Spleen (tissue), 7 donors: ENCODE measurements around the gene ARID5B.

Experiments
- POLR2A ChIP-seq, 3 donors: fragments of 450-650 bp; IDR thresholded peaks; one replicate each; pipeline ENCODE4 v1.5.1; 2017; ENCODE audit warnings: antibody characterized with exemption in 3 of 3, mild to moderate bottlenecking in 1 of 3
- POLR2AphosphoS5 ChIP-seq, 3 donors: sonication (generic); formaldehyde crosslinking; IDR thresholded peaks; one replicate each; pipeline ENCODE4 v1.5.1; 2017; ENCODE audit warnings: antibody characterized with exemption in 3 of 3
- TF ChIP-seq, protein P1 (sequence below), 11 experiments: fragments of 200-600 bp in 7 of 11; fragments of 450-650 bp in 4 of 11; sonication (generic) in 4 of 11; IDR thresholded peaks in 8 of 11; conservative IDR thresholded peaks in 3 of 11; 1 replicate in 7 of 11; 2 replicates in 4 of 11; pipeline versions ENCODE4 v1.4.0 to v1.8.0; 2016 to 2021; ENCODE audit warnings: antibody characterized with exemption in 11 of 11, inconsistent platforms in 4 of 11, mild to moderate bottlenecking in 1 of 11
- donor health status: DM: no; HTN: no; CAD: no; lungs with moderate emphysema.
- donor health status: DM: no; HTN: no; CAD: no.
- donor health status: DM: no; HTN: no; CAD: no.

DNA sequence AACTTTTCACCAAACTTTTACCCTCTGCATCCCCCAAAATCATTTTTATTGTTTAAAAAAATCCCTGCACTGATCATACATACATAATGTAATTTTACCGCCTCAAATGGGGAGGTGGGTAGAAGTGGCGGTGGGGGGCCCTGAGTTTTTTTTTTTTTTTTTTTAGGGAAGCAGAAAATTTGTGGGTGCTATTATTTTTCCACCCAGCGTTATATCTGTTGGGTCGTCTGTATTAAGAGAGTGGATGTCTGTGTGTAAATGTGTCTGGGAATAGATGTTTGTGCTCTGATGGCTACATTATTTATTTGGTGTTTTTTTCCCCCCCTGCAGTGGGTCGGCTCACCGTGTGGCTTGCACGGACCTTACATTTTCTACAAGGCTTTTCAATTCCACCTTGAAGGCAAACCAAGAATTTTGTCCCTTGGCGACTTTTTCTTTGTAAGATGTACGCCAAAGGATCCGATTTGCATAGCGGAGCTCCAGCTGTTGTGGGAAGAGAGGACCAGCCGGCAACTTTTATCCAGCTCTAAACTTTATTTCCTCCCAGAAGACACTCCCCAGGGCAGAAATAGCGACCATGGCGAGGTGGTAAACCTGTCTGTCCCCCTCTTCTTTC, 438 bp downstream of the ARID5B start:
- TF ChIP-seq, protein P1, sequence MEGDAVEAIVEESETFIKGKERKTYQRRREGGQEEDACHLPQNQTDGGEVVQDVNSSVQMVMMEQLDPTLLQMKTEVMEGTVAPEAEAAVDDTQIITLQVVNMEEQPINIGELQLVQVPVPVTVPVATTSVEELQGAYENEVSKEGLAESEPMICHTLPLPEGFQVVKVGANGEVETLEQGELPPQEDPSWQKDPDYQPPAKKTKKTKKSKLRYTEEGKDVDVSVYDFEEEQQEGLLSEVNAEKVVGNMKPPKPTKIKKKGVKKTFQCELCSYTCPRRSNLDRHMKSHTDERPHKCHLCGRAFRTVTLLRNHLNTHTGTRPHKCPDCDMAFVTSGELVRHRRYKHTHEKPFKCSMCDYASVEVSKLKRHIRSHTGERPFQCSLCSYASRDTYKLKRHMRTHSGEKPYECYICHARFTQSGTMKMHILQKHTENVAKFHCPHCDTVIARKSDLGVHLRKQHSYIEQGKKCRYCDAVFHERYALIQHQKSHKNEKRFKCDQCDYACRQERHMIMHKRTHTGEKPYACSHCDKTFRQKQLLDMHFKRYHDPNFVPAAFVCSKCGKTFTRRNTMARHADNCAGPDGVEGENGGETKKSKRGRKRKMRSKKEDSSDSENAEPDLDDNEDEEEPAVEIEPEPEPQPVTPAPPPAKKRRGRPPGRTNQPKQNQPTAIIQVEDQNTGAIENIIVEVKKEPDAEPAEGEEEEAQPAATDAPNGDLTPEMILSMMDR (IDR thresholded peaks at IDR 0.05 in 8 of 11, conservative IDR thresholded peaks at IDR 0.05 in 3 of 11) = no peak
- TF ChIP-seq POLR2A (IDR thresholded peaks at IDR 0.05) (no peak), POLR2AphosphoS5 (IDR thresholded peaks at IDR 0.05) (no peak)
